ENCODE data around the gene ORMDL2. TPM values are rescaled to one million over a fixed set of nuclear protein-coding genes. Genes with fewer than 3 reads are reported as not detected.

Gene ORMDL2
- total RNA-seq = 10 to 100 TPM; 21.4 to 24.0 TPM
- long read RNA-seq, partial matches to known transcripts = 0 of 1 reads
- long read RNA-seq, other reads (novel, unspliced or antisense) = 0 of 1 reads

GRCh38 chr12:55817345-55818139 is at the start of gene ORMDL2, which contains the start of gene SARNP:
Gene ORMDL2, plus strand, starts transcription at chr12:55818041. Its CDS starts 959 bp downstream, at chr12:55819000.
Gene SARNP, minus strand, starts transcription at chr12:55817724. Its CDS starts 23 bp downstream, at chr12:55817701.
- ATAC-seq (peak; percentile 98 to 99), DNase-seq (peak; percentile 97)
- intact Hi-C loops (cut with DNase I) = loop anchor here in 1 of 2 donors (5.0 kb wide), 1 partner anchor 75 kb away; the partner anchor contains the start of gene GDF11

DNA sequence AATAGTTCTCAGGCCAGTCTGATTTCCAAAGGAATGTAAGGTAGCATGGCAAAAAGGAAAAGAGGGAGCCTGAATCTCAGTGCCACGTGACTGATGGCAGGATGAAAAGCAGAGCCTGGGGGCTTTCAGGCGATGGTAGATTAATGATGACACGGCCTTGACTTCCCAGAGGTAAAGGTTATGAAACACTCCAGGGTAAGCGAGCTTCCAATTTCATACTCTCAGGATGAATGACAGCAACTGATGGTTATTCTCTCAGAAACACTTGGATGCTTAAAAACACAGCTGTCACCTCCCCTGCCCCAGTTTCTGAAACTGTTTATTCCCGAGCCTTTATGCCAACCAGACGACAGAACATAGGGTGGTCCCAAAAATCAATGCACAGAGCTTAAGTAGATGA is 46.1 kb upstream of the ORMDL2 start:
- no peak for ATAC-seq
- intact Hi-C loops (cut with DNase I) = no loop called here

GRCh38 chr12:55777856-55778255 is 40.0 kb upstream of the ORMDL2 start:
- ATAC-seq = no peak
- DNase-seq = no peak
- intact Hi-C loops (cut with DNase I) = no loop called here

More for the DNA sequence above, 46.1 kb upstream of the ORMDL2 start:
- DNase-seq = no peak

DNA sequence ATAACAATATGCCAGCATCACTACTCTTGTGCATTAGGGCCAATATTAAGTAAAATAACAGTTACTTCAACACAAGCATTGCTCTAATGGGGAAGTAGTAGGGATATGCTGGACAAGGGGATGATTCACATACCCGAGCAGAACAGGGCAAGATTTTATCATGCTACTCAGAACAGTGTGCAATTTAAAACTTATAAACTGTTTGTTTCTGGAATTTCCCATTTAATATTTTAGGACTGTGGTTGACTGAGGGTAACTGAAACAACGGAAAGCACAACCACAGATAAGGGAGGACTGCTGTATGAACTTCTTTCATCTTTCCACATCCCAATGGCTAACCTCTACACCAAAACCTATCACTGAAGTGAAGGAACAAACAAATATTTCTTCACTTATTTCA is 37.2 kb upstream of the ORMDL2 start:
- DNase-seq (no peak), ATAC-seq (no peak)
- intact Hi-C loops (cut with DNase I) = no loop called here

- no peak for ATAC-seq
- intact Hi-C loops (cut with DNase I) = no loop called here
- DNase-seq = no peak
Observed at GRCh38 chr12:55788546-55788945, 29.3 kb upstream of the ORMDL2 start.

DNA sequence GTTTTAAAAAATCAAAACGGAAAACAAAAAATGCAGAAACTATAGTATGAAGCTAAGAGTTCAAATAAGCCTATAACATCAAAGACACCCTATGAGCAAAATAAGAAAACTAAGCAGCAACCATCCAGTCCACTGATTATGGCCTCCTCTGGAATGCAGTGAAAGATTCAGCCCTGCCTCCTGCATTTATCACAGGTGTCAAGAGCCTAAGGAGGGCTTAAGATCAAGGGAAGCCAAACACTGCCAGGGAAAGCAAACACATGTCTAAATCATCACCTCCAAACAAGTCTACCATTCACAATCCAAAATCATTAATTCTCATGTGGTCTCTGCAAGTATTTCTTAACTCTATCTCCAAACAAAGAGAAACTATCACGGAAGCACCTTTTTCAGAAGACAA is 28.7 kb upstream of the ORMDL2 start:
- ATAC-seq (no peak), DNase-seq (no peak)
- intact Hi-C loops (cut with DNase I) = no loop called here

DNA sequence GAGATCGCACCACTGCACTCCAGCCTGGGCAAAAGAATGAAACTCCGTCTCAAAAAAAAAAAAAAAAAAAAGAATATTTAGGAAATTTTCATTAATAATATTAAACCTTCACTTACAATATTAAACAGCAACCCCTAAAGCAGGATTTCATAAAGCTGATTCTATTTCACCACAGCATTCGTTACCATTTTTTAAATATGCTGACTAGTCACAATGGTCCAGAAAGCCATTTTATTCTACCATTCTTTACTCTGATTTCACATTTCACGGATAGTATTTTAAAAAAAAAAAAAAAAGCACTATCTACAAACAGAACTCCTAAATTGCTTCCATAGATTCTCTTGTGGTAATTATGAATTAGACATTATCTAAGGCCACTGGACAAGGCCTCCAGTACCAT is 27.9 kb upstream of the ORMDL2 start:
- no peak for ATAC-seq
- intact Hi-C loops (cut with DNase I) = loop anchor here in 1 of 2 donors (10.0 kb wide), 1 partner anchor 45 kb away; the partner anchor contains the start of gene GDF11
- DNase-seq = no peak

DNA sequence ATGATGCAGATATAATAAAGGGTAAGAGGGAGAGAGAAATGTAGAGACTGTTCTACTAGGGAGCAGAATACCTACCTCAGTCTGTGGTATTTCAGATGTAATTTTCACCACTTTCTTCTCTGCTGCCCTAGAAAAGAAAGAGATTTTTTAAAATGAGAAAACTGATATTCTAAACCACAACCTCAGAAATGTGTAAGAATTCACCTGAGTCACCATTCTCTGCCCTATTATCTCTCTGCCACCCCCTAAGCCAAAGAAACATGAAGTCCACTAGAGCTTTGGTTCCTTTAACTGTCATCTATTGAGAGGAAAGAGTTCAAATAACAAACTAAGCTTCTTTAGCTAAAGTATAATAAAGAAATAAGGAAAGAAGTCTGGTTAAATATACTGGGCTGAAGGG is 21.9 kb upstream of the ORMDL2 start:
- intact Hi-C loops (cut with DNase I) = loop anchor here (5.0 to 10.0 kb wide), 2 partner anchors 51 to 54 kb away; partner anchors contain the start of gene GDF11 (in 2 of the 2)
- DNase-seq (no peak), ATAC-seq (no peak)

DNA sequence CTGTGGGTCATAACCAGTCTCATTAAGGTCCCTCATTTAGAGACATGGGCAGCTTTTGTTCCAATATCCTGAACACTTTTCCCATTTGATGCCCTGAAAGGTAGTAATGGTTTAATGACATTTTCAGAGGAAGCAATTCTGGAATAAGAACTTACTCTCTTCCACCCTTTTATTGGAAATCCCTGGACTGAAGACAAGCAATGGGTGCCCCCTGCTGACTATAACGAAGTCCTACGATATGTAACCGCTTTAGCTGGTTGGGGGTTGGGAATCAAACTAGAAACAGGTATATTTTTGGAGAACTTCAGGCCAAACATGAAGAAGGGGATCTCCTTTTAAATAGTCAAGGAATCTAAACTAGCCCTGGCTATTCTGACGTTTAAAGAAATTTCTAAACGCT is 20.8 kb upstream of the ORMDL2 start:
- intact Hi-C loops (cut with DNase I) = loop anchor here (5.0 to 10.0 kb wide), 2 partner anchors 52 to 55 kb away; partner anchors contain the start of gene GDF11 (in 2 of the 2)
- ATAC-seq (peak; percentile 27 to 47), DNase-seq (no peak)

DNA sequence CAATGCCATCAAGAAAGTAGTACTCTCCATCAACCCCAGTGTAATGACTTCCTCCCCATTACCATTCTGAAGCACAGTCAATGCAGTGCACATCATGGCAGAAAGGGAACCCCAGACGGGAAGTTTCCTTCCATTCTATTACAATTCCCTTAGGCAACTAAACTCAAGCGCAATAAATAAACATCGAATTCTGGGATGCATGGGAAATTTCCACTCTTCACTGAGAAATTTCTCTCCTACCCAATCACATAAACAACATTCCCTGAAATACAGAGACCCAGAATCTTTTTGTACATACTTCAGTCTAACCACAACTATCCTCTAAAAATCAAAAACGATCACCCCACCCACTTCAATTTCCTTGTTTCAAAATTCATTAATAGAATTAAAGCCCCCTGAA is 20.3 kb upstream of the ORMDL2 start:
- DNase-seq (no peak), ATAC-seq (no peak)
- intact Hi-C loops (cut with DNase I) = loop anchor here (5.0 to 10.0 kb wide), 2 partner anchors 53 to 55 kb away; partner anchors contain the start of gene GDF11 (in 2 of the 2)

DNA sequence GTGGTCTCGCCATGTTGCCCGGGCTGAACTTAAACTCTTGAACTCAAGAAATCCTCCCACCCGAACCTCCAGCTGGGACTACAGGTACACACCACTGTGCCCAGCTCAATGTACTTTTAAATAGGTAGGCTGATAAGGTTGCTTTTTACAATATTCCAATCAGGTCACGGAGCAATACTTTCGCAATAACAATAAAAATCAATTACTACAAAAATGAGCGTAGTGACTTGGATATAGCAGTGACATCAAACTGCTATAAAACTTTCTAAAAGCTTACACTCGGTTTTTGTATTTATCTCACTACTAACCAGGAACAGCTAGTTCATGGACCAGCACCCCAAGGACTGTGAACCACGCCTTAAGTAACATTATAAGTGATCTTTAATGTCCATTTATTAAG is 10.9 kb upstream of the ORMDL2 start:
- DNase-seq (no peak), ATAC-seq (no peak)
- intact Hi-C loops (cut with DNase I) = no loop called here

GRCh38 chr12:55809274-55809673 is 8.6 kb upstream of the ORMDL2 start:
- ATAC-seq (no peak), DNase-seq (no peak)
- intact Hi-C loops (cut with DNase I) = no loop called here

DNA sequence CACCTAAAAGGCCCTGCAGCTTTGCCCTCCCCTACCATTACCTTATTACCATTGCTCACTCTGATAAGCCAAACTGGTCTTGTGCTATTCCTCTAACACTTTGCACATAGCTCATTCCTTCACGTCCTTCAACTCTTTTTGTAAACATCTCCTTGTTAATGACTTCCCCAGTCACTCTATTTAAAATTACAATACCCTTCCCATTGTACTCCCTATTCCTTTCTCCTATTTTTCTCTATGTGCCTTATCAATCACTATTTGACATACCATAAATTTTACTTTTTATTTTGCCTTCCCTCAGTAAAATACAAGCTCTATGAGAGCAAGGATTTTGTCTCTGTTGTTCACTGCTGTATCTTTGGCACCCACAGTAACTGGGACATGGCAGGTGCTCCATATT is 5.8 kb upstream of the ORMDL2 start:
- ATAC-seq (no peak), DNase-seq (no peak)
- intact Hi-C loops (cut with DNase I) = no loop called here

DNA sequence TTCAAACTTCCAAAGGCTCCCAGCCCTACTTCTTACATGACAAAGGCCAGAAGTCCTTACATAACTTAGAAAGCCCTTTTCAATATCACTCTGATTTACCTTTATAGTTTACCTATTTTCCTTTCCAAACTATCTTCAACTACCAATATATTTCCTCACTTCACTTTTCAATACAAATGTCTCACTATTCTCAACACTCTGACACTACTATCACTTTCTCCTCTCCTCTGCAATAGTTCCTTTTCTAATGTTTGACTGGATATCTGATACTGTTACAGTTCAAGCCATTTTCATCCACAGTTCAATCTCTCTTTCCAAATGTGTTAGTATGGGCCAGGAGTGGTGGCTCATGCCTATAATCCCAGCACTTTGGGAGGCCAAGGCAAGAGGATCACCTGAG is 3.6 kb upstream of the ORMDL2 start:
- intact Hi-C loops (cut with DNase I) = no loop called here
- DNase-seq (no peak), ATAC-seq (no peak)

- ATAC-seq = no peak
- intact Hi-C loops (cut with DNase I) = loop anchor here in 1 of 2 donors (5.0 kb wide), 1 partner anchor 73 kb away; the partner anchor contains the start of gene GDF11
- no peak for DNase-seq
Observed at GRCh38 chr12:55815473-55815872, 2.4 kb upstream of the ORMDL2 start.

GRCh38 chr12:55816881-55817344 is 928 bp upstream of the ORMDL2 start:
- intact Hi-C loops (cut with DNase I) = loop anchor here in 1 of 2 donors (5.0 kb wide), 1 partner anchor 75 kb away; the partner anchor contains the start of gene GDF11
- no peak for DNase-seq
- no peak for ATAC-seq

GRCh38 chr12:55818140-55818728 is 393 bp downstream of the ORMDL2 start:
- no peak for DNase-seq
- peak; percentile 58 to 69 for ATAC-seq
- intact Hi-C loops (cut with DNase I) = loop anchor here in 1 of 2 donors (5.0 kb wide), 1 partner anchor 76 kb away; the partner anchor contains the start of gene GDF11

DNA sequence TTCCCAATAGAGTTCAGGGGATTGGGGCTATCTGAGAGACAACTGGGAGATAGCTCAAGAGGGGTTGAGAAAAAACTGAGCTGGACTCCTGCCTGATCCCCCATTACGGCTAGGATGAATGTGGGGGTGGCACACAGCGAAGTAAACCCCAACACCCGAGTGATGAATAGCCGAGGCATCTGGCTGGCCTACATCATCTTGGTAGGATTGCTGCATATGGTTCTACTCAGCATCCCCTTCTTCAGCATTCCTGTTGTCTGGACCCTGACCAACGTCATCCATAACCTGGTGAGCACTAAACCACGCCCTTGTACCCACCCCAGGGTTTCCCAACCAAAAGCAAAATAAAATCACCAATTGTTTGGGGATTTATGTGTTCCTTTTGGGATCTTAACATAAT is 1.0 kb downstream of the ORMDL2 start:
- no peak for DNase-seq
- intact Hi-C loops (cut with DNase I) = loop anchor here in 1 of 2 donors (5.0 kb wide), 1 partner anchor 77 kb away; the partner anchor contains the start of gene GDF11
- no peak for ATAC-seq

- intact Hi-C loops (cut with DNase I) = no loop called here
- ATAC-seq (no peak), DNase-seq (no peak)
Observed at GRCh38 chr12:55820679-55821078, 2.8 kb downstream of the ORMDL2 start.

DNA sequence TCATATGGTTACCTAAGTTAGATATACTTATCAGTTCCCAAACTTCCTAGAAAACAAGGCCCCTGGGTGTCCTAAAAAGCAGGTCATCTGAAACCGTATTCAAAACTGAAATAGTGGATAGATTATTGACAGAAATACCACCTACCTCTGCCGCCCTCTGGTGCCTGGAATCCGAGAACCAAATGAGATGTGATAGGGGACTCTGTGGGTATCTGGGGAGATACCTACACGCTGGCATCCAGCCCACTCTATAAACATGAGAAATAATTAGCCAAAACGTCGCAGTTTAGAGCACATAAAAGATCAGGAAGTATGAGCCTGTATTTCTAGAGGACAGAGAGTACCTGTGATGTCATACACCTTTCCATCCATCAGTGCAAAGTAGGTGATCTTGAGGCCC is 4.4 kb downstream of the ORMDL2 start:
- DNase-seq (no peak), ATAC-seq (no peak)
- intact Hi-C loops (cut with DNase I) = no loop called here

Data from left cardiac atrium (tissue), 4 donors.